Muscle layer of duodenum (tissue), 2 donors: Measurements from ENCODE around the gene ACADVL.

Source experiments
- H3K27ac ChIP-seq: one replicate; pipeline ENCODE4 v1.7.0; 2013; ENCODE audit warnings: mild to moderate bottlenecking, low read length
- H3K27me3 ChIP-seq: one replicate; pipeline ENCODE4 v1.7.0; 2013; ENCODE audit warnings: low read depth, mild to moderate bottlenecking, control low read depth, low read length
- H3K36me3 ChIP-seq, 2 donors: one replicate each; pipeline ENCODE4 v1.7.0; 2013; ENCODE audit warnings: low read length in 2 of 2, control low read depth in 1 of 2, mild to moderate bottlenecking in 1 of 2; ENCODE audit not compliant: insufficient read depth in 2 of 2, control insufficient read depth in 1 of 2
- H3K4me1 ChIP-seq, 2 donors: one replicate each; pipeline ENCODE4 v1.7.0; 2013; ENCODE audit warnings: low read length in 2 of 2, mild to moderate bottlenecking in 2 of 2, control low read depth in 1 of 2, moderate library complexity in 1 of 2; ENCODE audit not compliant: insufficient read depth in 2 of 2, control insufficient read depth in 1 of 2
- H3K4me3 ChIP-seq, 2 donors: one replicate each; pipeline ENCODE4 v1.7.0; 2013; ENCODE audit warnings: low read length in 2 of 2, low read depth in 1 of 2, mild to moderate bottlenecking in 1 of 2
- H3K9me3 ChIP-seq, 2 donors: one replicate each; pipeline ENCODE4 v1.7.0; 2013; ENCODE audit warnings: low read length in 2 of 2, control low read depth in 1 of 2, mild to moderate bottlenecking in 1 of 2; ENCODE audit not compliant: control insufficient read depth in 1 of 2
- donor health status: healthy.

The ACADVL gene

DNA sequence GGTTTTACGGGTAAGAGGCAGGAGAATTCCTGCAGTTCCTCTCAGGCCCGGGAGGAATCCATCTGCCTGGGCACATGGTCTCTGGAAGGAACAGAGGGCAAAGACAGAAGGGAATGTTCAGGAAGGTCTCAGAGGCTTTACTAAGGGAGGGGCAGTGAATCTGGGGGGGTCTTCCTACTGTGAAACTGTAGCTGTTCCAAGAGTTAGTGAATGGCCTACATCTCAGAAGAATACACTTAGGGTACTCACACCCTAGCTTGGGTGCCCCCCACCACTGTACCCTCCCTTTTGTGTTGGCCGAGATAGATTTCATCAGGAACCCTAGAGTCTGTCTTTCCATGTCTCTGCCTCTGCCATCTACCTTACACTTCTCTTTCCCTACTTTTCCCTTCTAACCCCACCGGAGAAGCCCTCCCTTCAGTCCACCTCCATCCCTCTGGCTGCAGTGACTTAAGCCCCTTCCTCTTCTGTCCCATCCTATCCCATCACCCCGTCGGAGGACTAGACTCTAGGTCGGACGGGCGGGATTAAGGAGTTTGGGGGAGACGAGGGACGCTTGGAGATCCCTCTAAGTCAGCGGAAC lies 418 bp upstream of the ACADVL start:
- Histone ChIP-seq H3K27me3 (no peaks in the 10 kb centered on the region), H3K27ac (peak overlapping the region; percentile 76), H3K9me3 (no peaks in the 10 kb centered on the region), H3K4me1 (peaks cover 25 to 59% of the 10 kb centered on the region in 2 donors), H3K36me3 (peaks cover 12 to 20% of the 10 kb centered on the region in 2 donors), H3K4me3 (peak overlapping the region; percentile 88 to 90)

DNA sequence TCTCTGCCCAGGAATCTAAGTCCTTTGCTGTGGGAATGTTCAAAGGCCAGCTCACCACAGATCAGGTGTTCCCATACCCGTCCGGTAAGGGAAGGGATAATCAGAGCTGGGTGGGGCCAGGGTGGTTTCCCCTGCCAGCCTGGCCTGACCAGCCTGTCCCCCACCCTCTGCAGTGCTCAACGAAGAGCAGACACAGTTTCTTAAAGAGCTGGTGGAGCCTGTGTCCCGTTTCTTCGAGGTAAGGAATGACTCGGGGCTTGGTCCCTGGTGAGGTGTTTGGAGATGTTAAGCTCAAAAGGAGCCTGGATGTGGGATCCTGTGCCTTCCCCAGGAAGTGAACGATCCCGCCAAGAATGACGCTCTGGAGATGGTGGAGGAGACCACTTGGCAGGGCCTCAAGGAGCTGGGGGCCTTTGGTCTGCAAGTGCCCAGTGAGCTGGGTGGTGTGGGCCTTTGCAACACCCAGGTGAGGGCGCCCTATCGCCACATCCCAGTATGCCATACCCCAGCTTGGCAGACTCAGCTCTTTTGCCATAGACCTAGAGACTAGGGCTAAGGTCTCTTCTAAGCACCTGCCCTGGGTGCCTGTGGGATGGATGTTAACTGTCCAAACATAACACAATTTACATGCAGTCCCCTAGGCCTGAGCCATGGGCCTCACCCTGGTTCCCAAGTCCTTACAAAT lies 997 bp downstream of the ACADVL start:
- peaks cover 19 to 52% of the 10 kb centered on the region in 2 donors for H3K4me1 ChIP-seq
- H3K36me3 ChIP-seq: peaks cover 22 to 32% of the 10 kb centered on the region in 2 donors
- no peaks in the 10 kb centered on the region for H3K9me3 ChIP-seq
- peak overlapping the region; percentile 88 to 90 for H3K4me3 ChIP-seq
- peak overlapping the region; percentile 97 for H3K27ac ChIP-seq
- no peaks in the 10 kb centered on the region for H3K27me3 ChIP-seq

DNA sequence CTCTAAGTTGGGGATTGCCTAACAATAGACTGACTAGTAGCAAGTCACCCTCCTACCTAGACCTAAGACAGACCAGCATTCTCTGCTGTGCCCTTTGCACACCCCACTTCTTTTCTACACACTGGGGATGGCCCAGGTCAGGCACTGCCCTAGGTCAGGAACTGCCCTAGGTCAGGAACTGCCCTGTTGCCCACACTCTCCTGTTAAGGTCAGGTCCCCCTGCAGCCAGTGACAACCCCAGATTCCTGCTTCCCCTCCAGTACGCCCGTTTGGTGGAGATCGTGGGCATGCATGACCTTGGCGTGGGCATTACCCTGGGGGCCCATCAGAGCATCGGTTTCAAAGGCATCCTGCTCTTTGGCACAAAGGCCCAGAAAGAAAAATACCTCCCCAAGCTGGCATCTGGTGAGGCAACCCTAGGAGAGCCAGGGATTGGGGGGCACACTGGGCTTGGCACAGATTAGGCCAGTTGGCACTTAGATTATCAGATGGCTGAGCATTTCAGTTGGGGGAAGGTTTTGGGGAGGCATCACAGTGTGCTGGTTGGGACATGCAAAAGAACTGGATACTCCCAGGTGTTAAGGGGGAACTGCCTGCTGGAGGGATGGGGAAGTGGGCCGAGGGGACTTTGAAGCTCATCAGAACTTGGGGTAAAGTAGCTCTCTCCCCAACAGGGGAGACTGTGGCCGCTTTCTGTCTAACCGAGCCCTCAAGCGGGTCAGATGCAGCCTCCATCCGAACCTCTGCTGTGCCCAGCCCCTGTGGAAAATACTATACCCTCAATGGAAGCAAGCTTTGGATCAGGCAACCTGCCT lies 1.7 kb downstream of the ACADVL start:
- Histone ChIP-seq H3K9me3 (no peaks in the 10 kb centered on the region), H3K27me3 (no peaks in the 10 kb centered on the region), H3K36me3 (peaks cover 24 to 40% of the 10 kb centered on the region in 2 donors), H3K4me1 (peaks cover 13 to 45% of the 10 kb centered on the region in 2 donors), H3K27ac (peak overlapping the region; percentile 42), H3K4me3 (peak overlapping the region; percentile 88 to 90)

DNA sequence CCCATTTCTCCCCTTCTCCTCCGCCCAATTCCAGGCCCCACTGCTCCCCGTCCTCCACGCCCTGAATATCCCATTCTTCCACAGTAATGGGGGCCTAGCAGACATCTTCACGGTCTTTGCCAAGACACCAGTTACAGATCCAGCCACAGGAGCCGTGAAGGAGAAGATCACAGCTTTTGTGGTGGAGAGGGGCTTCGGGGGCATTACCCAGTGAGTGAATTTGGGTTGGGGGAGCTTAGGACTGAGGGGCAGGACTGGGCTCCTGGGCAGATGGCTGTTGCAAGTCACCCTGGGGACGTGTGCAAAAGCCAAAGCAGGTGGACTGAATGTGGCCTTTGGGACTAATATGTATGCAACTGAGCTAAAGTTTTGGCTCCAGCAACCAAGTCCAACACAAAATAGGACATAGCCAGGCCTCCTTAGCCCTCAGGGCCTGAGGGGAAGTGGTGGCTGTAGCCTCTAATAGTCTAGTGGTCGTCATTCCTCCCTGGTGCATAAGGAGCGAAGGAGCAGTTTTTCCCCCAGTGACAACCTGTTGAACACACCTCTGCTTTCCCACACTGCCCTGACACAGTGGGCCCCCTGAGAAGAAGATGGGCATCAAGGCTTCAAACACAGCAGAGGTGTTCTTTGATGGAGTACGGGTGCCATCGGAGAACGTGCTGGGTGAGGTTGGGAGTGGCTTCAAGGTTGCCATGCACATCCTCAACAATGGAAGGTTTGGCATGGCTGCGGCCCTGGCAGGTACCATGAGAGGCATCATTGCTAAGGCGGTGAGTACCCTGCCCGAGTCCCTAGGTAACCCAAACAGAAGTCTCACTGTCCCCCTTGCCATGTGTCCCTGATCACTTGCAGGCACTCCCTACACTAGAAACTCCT lies 2.6 kb downstream of the ACADVL start:
- Histone ChIP-seq H3K27ac (no peak overlapping the region), H3K36me3 (peaks cover 31 to 48% of the 10 kb centered on the region in 2 donors), H3K27me3 (no peaks in the 10 kb centered on the region), H3K9me3 (no peaks in the 10 kb centered on the region), H3K4me1 (peaks cover 13 to 39% of the 10 kb centered on the region in 2 donors), H3K4me3 (no peak overlapping the region)

DNA sequence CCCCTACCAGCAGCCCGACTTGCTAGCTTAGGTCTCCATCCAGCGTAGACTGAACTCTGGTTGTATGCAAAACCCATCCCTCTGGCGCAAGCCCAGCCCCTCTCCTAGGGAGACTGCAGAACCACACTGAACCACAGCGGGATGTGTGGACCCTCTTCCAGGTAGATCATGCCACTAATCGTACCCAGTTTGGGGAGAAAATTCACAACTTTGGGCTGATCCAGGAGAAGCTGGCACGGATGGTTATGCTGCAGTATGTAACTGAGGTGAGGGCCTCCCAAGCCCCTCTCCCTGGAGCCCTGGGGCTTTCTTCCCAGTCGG lies 3.2 kb downstream of the ACADVL start:
- Histone ChIP-seq H3K27ac (no peak overlapping the region), H3K36me3 (peaks cover 35 to 54% of the 10 kb centered on the region in 2 donors), H3K27me3 (no peaks in the 10 kb centered on the region), H3K4me1 (peaks cover 13 to 34% of the 10 kb centered on the region in 2 donors), H3K9me3 (no peaks in the 10 kb centered on the region), H3K4me3 (no peak overlapping the region)

DNA sequence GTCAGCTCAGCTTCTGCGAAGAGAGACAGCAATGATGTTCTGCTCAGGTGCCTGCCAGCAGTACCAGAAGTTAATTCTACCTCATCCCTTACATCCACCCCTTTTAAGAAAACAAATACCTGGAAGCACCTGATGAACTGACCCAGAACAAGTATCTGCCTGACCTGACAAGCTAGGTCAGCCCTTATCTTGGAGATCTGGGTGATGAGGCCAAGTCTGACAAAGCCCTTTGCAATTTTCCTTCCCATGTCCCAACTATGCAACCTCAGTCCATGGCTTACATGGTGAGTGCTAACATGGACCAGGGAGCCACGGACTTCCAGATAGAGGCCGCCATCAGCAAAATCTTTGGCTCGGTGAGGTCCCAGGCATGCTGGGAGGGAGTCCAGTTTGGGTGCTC lies 3.6 kb downstream of the ACADVL start:
- Histone ChIP-seq H3K27me3 (no peaks in the 10 kb centered on the region), H3K9me3 (no peaks in the 10 kb centered on the region), H3K4me3 (no peak overlapping the region), H3K27ac (no peak overlapping the region), H3K36me3 (peaks cover 39 to 58% of the 10 kb centered on the region in 2 donors), H3K4me1 (peaks cover 13 to 30% of the 10 kb centered on the region in 2 donors)

DNA sequence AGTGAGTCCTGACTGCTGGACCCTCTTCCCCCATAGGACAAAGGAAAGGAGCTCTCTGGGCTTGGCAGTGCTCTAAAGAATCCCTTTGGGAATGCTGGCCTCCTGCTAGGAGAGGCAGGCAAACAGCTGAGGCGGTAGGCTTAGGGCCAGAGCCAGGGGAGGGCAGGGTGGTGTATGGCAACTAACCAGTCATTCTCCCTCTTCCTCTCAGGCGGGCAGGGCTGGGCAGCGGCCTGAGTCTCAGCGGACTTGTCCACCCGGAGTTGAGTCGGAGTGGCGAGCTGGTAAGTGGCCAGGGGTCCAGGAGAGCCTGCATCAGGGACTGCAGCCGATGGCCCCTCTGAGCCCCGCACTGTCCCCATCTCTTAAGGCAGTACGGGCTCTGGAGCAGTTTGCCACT lies 4.4 kb downstream of the ACADVL start:
- no peak overlapping the region for H3K27ac ChIP-seq
- peaks cover 41 to 65% of the 10 kb centered on the region in 2 donors for H3K36me3 ChIP-seq
- no peak overlapping the region for H3K4me3 ChIP-seq
- no peaks in the 10 kb centered on the region for H3K27me3 ChIP-seq
- H3K4me1 ChIP-seq: peaks cover 9 to 23% of the 10 kb centered on the region in 2 donors
- H3K9me3 ChIP-seq: no peaks in the 10 kb centered on the region

DNA sequence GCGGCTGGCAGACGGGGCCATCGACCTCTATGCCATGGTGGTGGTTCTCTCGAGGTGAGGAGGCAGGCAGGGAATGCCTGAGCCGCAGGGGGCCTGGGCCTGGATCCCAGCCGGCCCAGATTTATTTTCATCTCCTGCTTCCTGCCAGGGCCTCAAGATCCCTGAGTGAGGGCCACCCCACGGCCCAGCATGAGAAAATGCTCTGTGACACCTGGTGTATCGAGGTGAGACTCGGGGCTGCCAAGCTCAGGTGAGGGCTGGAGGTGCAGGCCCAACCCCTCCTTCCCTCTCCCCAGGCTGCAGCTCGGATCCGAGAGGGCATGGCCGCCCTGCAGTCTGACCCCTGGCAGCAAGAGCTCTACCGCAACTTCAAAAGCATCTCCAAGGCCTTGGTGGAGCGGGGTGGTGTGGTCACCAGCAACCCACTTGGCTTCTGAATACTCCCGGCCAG lies 4.9 kb downstream of the ACADVL start:
- no peak overlapping the region for H3K27ac ChIP-seq
- H3K9me3 ChIP-seq: no peaks in the 10 kb centered on the region
- peaks cover 47 to 71% of the 10 kb centered on the region in 2 donors for H3K36me3 ChIP-seq
- H3K27me3 ChIP-seq: no peaks in the 10 kb centered on the region
- no peak overlapping the region for H3K4me3 ChIP-seq
- H3K4me1 ChIP-seq: peaks cover 4 to 17% of the 10 kb centered on the region in 2 donors

DNA sequence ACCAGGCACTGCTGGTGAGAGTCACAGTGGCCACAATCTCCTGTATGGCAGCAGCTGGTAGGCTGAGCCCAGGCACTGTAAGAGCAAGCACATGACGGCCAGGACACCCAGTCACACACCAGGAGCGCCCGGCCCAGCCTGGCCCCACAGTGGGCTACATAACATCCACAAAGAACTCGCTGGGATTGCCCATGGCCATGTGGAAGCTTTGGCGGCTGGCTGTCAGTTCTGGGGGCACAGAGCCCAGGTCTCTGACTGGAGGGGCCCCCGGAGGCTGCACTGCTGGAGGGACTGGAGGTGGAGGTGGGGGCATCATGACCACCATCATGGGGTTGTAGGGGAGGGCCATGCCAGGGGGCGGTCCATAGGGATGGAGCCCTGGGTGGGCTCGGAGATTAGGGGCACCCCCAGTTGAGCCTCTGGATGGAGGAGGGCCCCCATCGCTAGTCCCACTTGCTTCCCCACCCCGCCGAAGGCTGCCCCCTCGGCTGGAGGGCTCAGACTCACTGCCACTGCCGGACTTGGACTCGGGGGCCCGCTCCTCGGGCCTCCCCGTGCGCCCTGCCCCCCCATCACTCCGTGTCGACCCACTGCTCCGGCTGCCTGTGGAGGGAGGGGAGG lies 6.1 kb downstream of the ACADVL start:
- Histone ChIP-seq H3K4me1 (peaks cover 4 to 14% of the 10 kb centered on the region in 2 donors), H3K36me3 (peaks cover 47 to 78% of the 10 kb centered on the region in 2 donors), H3K4me3 (no peak overlapping the region), H3K27me3 (no peaks in the 10 kb centered on the region), H3K9me3 (no peaks in the 10 kb centered on the region), H3K27ac (no peak overlapping the region)
